HepG2 (cell line): ENCODE data around the gene ANP32B. TPM values are rescaled to one million over a fixed set of nuclear protein-coding genes. Genes with fewer than 3 reads are reported as not detected.

Experiments
- ATAC-seq: fragments of 200-7000 bp; cut with Tn5 transposase; 3 replicates; pipeline ENCODE4 v1.9.1; 2020; ENCODE audit warnings: mild to moderate bottlenecking, moderate library complexity
- BruUV-seq: library from RNA; stranded (reverse); fragments of 400-500 nt; replicated peaks from 2 replicates; lab custom pipeline; 2021; lab: Mats Ljungman, UMichigan
- CTCF ChIA-PET: fragments of 300-600 bp; formaldehyde crosslinking; extraction: SDS; loops from one replicate; lab custom pipeline; 2021; ENCODE audit warnings: low total read pairs, inconsistent platforms, low intra/inter-chr PET ratio; lab: Yijun Ruan, JAX
- POLR2A ChIA-PET: fragments of 350-600 bp; sonication (Branson Sonifier 250); formaldehyde crosslinking; loops from one replicate; lab custom pipeline; 2020; ENCODE audit warnings: antibody characterized with exemption, inconsistent platforms; lab: Yijun Ruan, JAX
- DNase-seq: peaks from one replicate; pipeline ENCODE4 v3.0.0-alpha.2; 2015; ENCODE audit warnings: low spot score
- FAIRE-seq: peaks from 3 replicates; lab custom pipeline; 2011; peaks lifted over from hg19 to GRCh38; lab: Jason Lieb, UNC
- H2AFZ ChIP-seq: one replicate; pipeline ENCODE4 v1.6.1; 2011; ENCODE audit warnings: low read length, inconsistent platforms
- H3K27ac ChIP-seq: fragments of 300-600 bp; 3 replicates; pipeline ENCODE4 v1.8.0; 2011; ENCODE audit warnings: mixed run types, mild to moderate bottlenecking, mixed read lengths, low read length, inconsistent platforms; ENCODE audit not compliant: insufficient read depth; ENCODE audit errors: extremely low read length
- H3K27me3 ChIP-seq, 2 experiments: fragments of 200-600 bp in 1 of 2; 2 replicates in 1 of 2; 3 replicates in 1 of 2; pipeline versions ENCODE4 v1.6.0 to v1.8.0; 2011; ENCODE audit warnings: low read length in 2 of 2, mild to moderate bottlenecking in 2 of 2, moderate library complexity in 2 of 2, inconsistent platforms in 1 of 2; ENCODE audit not compliant: insufficient read depth in 2 of 2, control insufficient read depth in 1 of 2
- H3K36me3 ChIP-seq, 2 experiments: fragments of 200-600 bp in 1 of 2; replicated peaks in 1 of 2; 2 replicates in 1 of 2; 3 replicates in 1 of 2; pipeline versions ENCODE4 v1.5.1 to v1.8.0; 2011; ENCODE audit warnings: low read length in 2 of 2, inconsistent platforms in 1 of 2; ENCODE audit not compliant: insufficient read depth in 2 of 2, control insufficient read depth in 1 of 2
- H3K4me1 ChIP-seq: 2 replicates; pipeline ENCODE4 v1.5.1; 2012; ENCODE audit warnings: low read length, inconsistent platforms; ENCODE audit not compliant: insufficient read depth
- H3K4me2 ChIP-seq: 2 replicates; pipeline ENCODE4 v1.6.0; 2011; ENCODE audit warnings: low read depth, low read length, inconsistent platforms
- H3K4me3 ChIP-seq, 3 experiments: fragments of 200-600 bp in 1 of 3; sonication (generic), shearing (Covaris generic) in 1 of 3; replicated peaks in 1 of 3; 2 replicates each; pipeline ENCODE4 v1.5.1; 2011 to 2016; ENCODE audit warnings: low read length in 3 of 3, inconsistent platforms in 2 of 3, low read depth in 2 of 3, mild to moderate bottlenecking in 2 of 3, control low read depth in 1 of 3, mixed read lengths in 1 of 3; ENCODE audit not compliant: insufficient read depth in 1 of 3
- H3K79me2 ChIP-seq: one replicate; pipeline ENCODE4 v1.6.1; 2011; ENCODE audit warnings: low read length, inconsistent platforms; ENCODE audit not compliant: insufficient read depth
- H3K9ac ChIP-seq: 2 replicates; pipeline ENCODE4 v1.6.0; 2011; ENCODE audit warnings: mild to moderate bottlenecking, low read depth, low read length, inconsistent platforms; ENCODE audit not compliant: insufficient read depth
- H3K9me3 ChIP-seq: 2 replicates; pipeline ENCODE4 v1.5.1; 2012; ENCODE audit warnings: mild to moderate bottlenecking, low read length
- H4K20me1 ChIP-seq: 2 replicates; pipeline ENCODE4 v1.6.0; 2011; ENCODE audit warnings: inconsistent platforms, mild to moderate bottlenecking, low read length, moderate library complexity; ENCODE audit not compliant: insufficient read depth
- CREB1 ChIP-seq, 2 experiments: fragments of 450-650 bp in 1 of 2; IDR thresholded peaks; 2 replicates each; pipeline ENCODE4 v1.6.1; 2016 to 2017; ENCODE audit warnings: control low read depth in 1 of 2, mild to moderate bottlenecking in 1 of 2, missing compliant biosample characterization in 1 of 2, missing genetic modification characterization in 1 of 2
- EED ChIP-seq: sonication (generic); formaldehyde crosslinking; IDR thresholded peaks from 2 replicates; pipeline ENCODE4 v1.5.0; 2020; ENCODE audit warnings: mild to moderate bottlenecking, missing genetic modification reagents
- FIP1L1 ChIP-seq: fragments of 200-400 bp; formaldehyde crosslinking; IDR thresholded peaks from 2 replicates; pipeline ENCODE4 v1.6.1; 2018; ENCODE audit warnings: low read depth, mild to moderate bottlenecking, low read length, moderate library complexity, borderline replicate concordance; ENCODE audit not compliant: insufficient read depth
- KDM5A ChIP-seq: fragments of 200-600 bp; sonication (generic); IDR thresholded peaks from 2 replicates; pipeline ENCODE4 v1.7.0; 2018; ENCODE audit warnings: antibody characterized with exemption, mild to moderate bottlenecking, low read length, borderline replicate concordance
- MAZ ChIP-seq, 2 experiments: sonication (generic) in 1 of 2; formaldehyde crosslinking in 1 of 2; IDR thresholded peaks; 2 replicates each; pipeline versions ENCODE4 v1.5.0 to v1.6.1; 2012 to 2020; ENCODE audit warnings: low read depth in 2 of 2, mild to moderate bottlenecking in 2 of 2, borderline replicate concordance in 1 of 2, improper control_type of control experiment in 1 of 2, low read length in 1 of 2, missing genetic modification reagents in 1 of 2, moderate library complexity in 1 of 2
- MED13 ChIP-seq: sonication (generic); formaldehyde crosslinking; IDR thresholded peaks from 2 replicates; pipeline ENCODE4 v1.5.0; 2020; ENCODE audit warnings: missing genetic modification reagents
- NPAS2 ChIP-seq: sonication (generic); formaldehyde crosslinking; IDR thresholded peaks from 2 replicates; pipeline ENCODE4 v1.8.0; 2022; ENCODE audit warnings: mild to moderate bottlenecking, missing genetic modification reagents, borderline replicate concordance
- SMAD1 ChIP-seq: sonication (generic); formaldehyde crosslinking; IDR thresholded peaks from 2 replicates; pipeline ENCODE4 v1.4.0; 2020; ENCODE audit warnings: missing genetic modification reagents, low read depth, mild to moderate bottlenecking, borderline replicate concordance
- ZMYM4 ChIP-seq: sonication (generic); formaldehyde crosslinking; IDR thresholded peaks from 2 replicates; pipeline ENCODE4 v1.8.1; 2023; ENCODE audit warnings: mild to moderate bottlenecking, missing genetic modification reagents
- ZNF432 ChIP-seq: sonication (generic); formaldehyde crosslinking; IDR thresholded peaks from 2 replicates; pipeline ENCODE4 v1.5.0; 2020; ENCODE audit warnings: missing genetic modification reagents, mild to moderate bottlenecking, borderline replicate concordance
- ZNF615 ChIP-seq: sonication (generic); formaldehyde crosslinking; IDR thresholded peaks from 2 replicates; pipeline ENCODE4 v1.5.0; 2020; ENCODE audit warnings: mild to moderate bottlenecking, missing genetic modification reagents, borderline replicate concordance
- WGBS: methylation state at CpG from one replicate; pipeline ENCODE4 v1.1.6; 2017; ENCODE audit warnings: low lambda C conversion rate; 5-methylcytosine and 5-hydroxymethylcytosine counted together
- in situ Hi-C: cut with HindIII; loops from 2 replicates; pipeline ENCODE4 v1.10.0; 2017; ENCODE audit warnings: low pct_unique_long_range_greater_than_20kb; ENCODE audit not compliant: extremely low pct_ligation_motif_present
- intact Hi-C: fragments of 100-400 bp; cut with micrococcal nuclease; formaldehyde crosslinking; loops from one replicate; pipeline ENCODE4 v1.10.0; 2022; ENCODE audit not compliant: unreplicated experiment
- polyA plus RNA-seq, 8 experiments: library from polyadenylated mRNA; depleted of rRNA in 3 of 8; stranded (reverse) in 7 of 8; unstranded in 1 of 8; fragments of >200 nt; fragmentation: Illumina TruSeq in 4 of 8; extraction: Trizol in 4 of 8; gene quantifications; 2 replicates each; pipeline versions ENCODE4 v1.2.1 to v1.2.3, GENCODE V29; 2011 to 2016; ENCODE audit warnings: low read depth in 4 of 8, missing spikeins in 1 of 8, mixed read lengths in 1 of 8; ENCODE audit not compliant: insufficient read depth in 1 of 8
- total RNA-seq, 5 experiments: library from RNA; depleted of rRNA; stranded (reverse); fragments of >200 nt; fragmentation: Illumina TruSeq; extraction: Trizol; gene quantifications; 2 replicates each; pipeline ENCODE4 v1.2.3, GENCODE V29; 2016; ENCODE audit warnings: low read depth in 1 of 5
- TF ChIP-seq, protein P1 (sequence below): sonication (generic); formaldehyde crosslinking; IDR thresholded peaks from 2 replicates; pipeline ENCODE4 v1.5.0; 2020; ENCODE audit warnings: missing genetic modification reagents
- TF ChIP-seq, protein P2 (sequence below): sonication (generic); formaldehyde crosslinking; IDR thresholded peaks from 2 replicates; pipeline ENCODE4 v1.8.0; 2023; ENCODE audit warnings: mild to moderate bottlenecking, missing genetic modification reagents

The ANP32B gene
- total and polyA plus RNA-seq, 2 of the 13 experiments (the other 11 are each of a cell fraction or from before 2014, with no cell fraction given) = 22.1 to 37.5 TPM

- Histone ChIP-seq H3K9ac (no peak overlapping the region), H3K27ac (no peak overlapping the region), H3K4me3 (no peak overlapping the region), H3K36me3 (no peaks in the 10 kb centered on the region), H3K4me2 (no peak overlapping the region), H3K79me2 (no peaks in the 10 kb centered on the region), H4K20me1 (no peaks in the 10 kb centered on the region), H3K4me1 (no peaks in the 10 kb centered on the region), H3K9me3 (no peaks in the 10 kb centered on the region), H3K27me3 (0 out of 5 replicates have a peak, but pooled peaks cover 0 to 3% of the 10 kb centered on the region in 2 experiments), H2AFZ (no peak overlapping the region)
- ChIA-PET CTCF (no interaction called here), POLR2A (no interaction called here)
- in situ Hi-C loops (no loop called here), intact Hi-C loops (no loop called here)
- no peak for TF ChIP-seq KDM5A
- no peak for TF ChIP-seq ZNF615 (CRISPR knock-in tag)
- TF ChIP-seq MED13 (CRISPR knock-in tag) = no peak
- TF ChIP-seq FIP1L1 = no peak
- no peak for TF ChIP-seq ZNF432 (CRISPR knock-in tag)
- TF ChIP-seq EED = no peak
- BruUV-seq = no TSS peak
- DNase-seq (no peak), FAIRE-seq (no peak), ATAC-seq (no peak)
Measured at GRCh38 chr9:97943308-97943855, 39.8 kb upstream of the ANP32B start.

DNA sequence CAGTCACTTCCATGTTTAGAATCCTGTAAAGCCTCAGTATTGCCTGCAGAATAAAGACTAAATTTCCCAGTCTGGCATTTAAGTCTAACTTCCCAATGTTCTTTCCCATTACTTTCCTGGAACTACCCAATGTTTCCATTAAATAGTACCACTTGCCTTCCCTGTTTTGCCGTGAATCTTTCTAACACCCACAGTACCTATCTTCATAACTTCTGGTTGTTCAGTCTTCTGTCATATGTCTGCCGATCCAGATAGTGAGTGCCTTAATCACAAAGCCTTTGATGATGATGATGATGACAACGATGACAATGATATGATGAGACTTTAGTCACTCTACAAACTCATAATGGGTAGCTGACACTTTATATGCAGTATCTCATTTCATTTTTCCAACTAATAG is 38.5 kb upstream of the ANP32B start:
- no peak for FAIRE-seq
- Histone ChIP-seq H3K4me2 (no peak overlapping the region), H3K27me3 (0 out of 5 replicates have a peak, but pooled peaks cover 0 to 3% of the 10 kb centered on the region in 2 experiments), H3K9ac (no peak overlapping the region), H3K36me3 (no peaks in the 10 kb centered on the region), H3K4me3 (no peak overlapping the region), H3K27ac (no peak overlapping the region), H4K20me1 (no peaks in the 10 kb centered on the region), H3K9me3 (no peaks in the 10 kb centered on the region), H3K4me1 (no peaks in the 10 kb centered on the region), H2AFZ (no peak overlapping the region), H3K79me2 (no peaks in the 10 kb centered on the region)
- no peak for DNase-seq
- no peak for TF ChIP-seq ZMYM4 (CRISPR knock-in tag)
- TF ChIP-seq, protein P1, sequence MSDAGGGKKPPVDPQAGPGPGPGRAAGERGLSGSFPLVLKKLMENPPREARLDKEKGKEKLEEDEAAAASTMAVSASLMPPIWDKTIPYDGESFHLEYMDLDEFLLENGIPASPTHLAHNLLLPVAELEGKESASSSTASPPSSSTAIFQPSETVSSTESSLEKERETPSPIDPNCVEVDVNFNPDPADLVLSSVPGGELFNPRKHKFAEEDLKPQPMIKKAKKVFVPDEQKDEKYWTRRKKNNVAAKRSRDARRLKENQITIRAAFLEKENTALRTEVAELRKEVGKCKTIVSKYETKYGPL = no peak
- TF ChIP-seq, protein P2, sequence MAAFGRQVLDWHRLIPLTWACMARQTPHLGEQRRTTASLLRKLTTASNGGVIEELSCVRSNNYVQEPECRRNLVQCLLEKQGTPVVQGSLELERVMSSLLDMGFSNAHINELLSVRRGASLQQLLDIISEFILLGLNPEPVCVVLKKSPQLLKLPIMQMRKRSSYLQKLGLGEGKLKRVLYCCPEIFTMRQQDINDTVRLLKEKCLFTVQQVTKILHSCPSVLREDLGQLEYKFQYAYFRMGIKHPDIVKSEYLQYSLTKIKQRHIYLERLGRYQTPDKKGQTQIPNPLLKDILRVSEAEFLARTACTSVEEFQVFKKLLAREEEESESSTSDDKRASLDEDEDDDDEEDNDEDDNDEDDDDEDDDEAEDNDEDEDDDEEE = no peak
- TF ChIP-seq CREB1 (IDR thresholded peaks at IDR 0.05) = peak; percentile 60
- no peak for TF ChIP-seq CREB1 (CRISPR knock-in tag; IDR thresholded peaks at IDR 0.05)
- TF ChIP-seq SMAD1 (CRISPR knock-in tag) = no peak
- TF ChIP-seq MAZ (IDR thresholded peaks at IDR 0.05; ENCODE audit: borderline replicate concordance, low read depth, low read length) = no peak
- no peak for TF ChIP-seq MAZ (CRISPR knock-in tag; IDR thresholded peaks at IDR 0.05; ENCODE audit: low read depth)
- TF ChIP-seq NPAS2 (CRISPR knock-in tag) = no peak
- no TSS peak for BruUV-seq
- ATAC-seq = no peak
- WGBS = 60% methylated on average over 3 of the region's 3 CpGs
- ChIA-PET CTCF (no interaction called here), POLR2A (no interaction called here)
- intact Hi-C loops (no loop called here), in situ Hi-C loops (no loop called here)
